Measurements from ENCODE around the gene STK32B.
A peak's percentile ranks its signal among the peaks of the same experiment; 100 is the strongest.

STK32B gene

GRCh38 chr4:5455003-5455585 lies 403.8 kb downstream of the STK32B start:
- no peak for DNase-seq

GRCh38 chr4:5456296-5456845 lies 405.1 kb downstream of the STK32B start:
- DNase-seq, result no peak

GRCh38 chr4:5458676-5459075 lies 407.4 kb downstream of the STK32B start:
- DNase-seq, result no peak

DNA sequence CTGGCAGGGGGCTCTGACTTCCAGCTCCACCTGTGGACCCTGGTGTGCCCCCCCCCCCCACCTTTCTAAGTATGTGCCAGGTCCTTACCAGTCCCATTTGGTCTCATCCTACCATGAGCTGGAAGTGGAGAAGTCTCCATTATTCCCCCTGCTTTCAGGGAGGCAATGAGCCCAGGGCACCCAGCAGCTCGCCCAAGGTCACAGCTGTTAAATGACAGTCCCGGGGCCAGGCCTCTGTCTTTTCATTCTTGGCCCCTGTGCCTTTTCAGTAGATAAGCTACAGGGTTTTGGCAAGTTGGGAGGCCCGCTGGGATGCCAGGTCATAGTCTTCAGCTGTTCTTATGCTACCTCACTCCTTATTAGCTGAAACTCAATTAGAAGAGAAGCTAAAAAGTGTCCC lies 408.0 kb downstream of the STK32B start:
- DNase-seq, result no peak

- peak; percentile 24 for DNase-seq
These were observed 409.0 kb downstream of the STK32B start for GRCh38 chr4:5460106-5460801.

DNA sequence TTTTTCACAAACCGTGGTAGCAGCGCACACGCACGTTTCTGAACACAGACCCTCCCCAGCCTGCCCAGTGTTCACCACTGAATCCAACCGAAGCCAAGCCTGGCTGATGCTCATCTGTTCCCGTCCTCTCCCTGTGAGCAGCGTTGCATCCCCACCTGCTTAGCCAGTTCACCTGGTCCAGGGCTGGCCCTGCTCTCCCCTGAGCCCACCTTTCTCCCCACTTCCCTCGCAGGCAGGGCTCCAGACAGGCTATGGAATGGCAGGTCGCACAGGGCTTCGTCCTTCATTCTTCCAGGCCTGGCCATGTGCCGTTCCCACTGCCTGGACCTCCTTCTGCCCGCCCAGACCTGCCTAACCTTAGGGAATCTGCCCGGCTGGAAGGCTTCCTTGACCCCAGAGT lies 410.2 kb downstream of the STK32B start:
- no peak for DNase-seq

DNA sequence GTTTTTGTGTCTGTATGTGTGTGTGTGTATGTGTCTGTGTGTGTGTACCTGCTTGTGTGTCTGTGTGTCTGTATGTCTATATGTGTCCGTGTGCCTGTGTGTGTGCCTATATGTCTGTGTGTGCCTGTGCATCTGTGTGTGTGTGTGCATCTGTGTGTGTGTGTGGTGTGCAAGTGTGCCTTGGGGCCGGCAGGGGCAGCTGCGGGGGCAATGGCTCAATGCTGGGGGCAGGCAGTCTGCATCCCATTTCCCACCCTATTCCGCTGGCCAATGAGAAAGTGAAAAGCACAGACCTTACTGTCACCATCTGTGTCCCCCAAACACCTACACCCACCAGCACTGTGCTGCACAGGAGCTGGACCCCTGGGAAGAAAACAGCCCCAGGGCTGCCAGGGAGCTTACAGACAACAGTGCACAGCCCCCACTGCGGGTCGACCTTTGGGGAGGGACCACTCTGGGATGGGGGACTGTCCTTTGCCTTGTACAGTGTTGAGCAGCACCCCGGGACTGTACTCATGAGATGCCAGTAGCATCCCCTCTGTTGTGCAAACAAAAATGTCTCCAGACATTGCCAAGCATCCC lies 411.1 kb downstream of the STK32B start:
- no peak for DNase-seq

DNA sequence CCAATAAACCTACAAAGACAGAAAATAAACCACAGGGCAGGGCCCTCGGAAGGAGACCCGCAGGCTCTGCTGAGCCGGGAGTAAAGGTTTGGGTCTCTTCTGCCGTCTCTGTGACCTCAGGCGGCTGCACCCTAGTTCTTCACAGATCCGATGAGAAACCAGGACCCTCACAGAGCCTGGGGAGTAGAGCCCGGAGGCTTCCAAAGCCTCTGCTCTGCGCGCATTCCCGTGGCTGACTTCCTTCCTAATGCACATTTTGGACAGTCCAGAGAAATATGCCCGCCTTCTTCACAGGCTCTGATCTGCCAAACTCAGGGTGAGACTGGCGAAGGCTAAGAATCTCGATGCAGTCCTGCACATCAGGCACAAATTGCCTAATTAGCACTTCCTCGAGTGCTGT lies 411.6 kb downstream of the STK32B start:
- DNase-seq, result no peak

GRCh38 chr4:5463361-5463760 lies 412.1 kb downstream of the STK32B start:
- DNase-seq, result no peak

DNA sequence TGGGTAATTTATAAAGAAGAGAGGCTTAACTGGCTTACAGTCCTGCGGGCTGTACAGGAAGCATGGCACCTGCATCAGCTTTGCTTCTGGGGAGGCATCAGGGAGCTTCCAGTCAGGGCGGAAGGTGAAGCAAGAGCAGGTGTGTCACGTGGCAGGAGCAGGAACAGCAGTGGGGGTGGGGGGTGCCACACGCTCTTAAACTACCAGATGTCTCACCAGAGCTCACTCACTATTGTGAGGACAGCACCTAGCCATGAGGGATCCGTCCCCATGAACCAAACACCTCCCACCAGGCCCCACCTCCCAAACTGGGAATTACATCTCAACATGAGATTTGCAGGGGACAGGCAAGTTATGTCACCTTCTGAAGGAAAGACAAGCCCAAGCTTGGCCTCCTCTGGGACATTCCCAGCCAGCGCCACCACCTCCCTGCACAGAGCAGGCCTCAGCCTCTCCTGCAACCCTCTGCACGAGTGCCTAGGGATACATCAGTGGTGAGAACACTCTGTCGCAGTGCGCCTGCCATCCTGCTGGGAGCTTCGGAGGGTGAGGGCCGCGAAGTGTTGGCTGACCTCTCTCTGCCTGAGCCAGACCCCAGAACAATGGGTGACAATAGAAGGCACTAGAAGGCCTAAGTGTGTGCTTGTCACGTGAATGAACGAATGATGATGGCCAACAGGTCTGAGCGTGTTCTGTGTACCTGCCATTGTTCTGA lies 412.8 kb downstream of the STK32B start:
- DNase-seq, result no peak

GRCh38 chr4:5465529-5465928 lies 414.2 kb downstream of the STK32B start:
- DNase-seq, result no peak

DNA sequence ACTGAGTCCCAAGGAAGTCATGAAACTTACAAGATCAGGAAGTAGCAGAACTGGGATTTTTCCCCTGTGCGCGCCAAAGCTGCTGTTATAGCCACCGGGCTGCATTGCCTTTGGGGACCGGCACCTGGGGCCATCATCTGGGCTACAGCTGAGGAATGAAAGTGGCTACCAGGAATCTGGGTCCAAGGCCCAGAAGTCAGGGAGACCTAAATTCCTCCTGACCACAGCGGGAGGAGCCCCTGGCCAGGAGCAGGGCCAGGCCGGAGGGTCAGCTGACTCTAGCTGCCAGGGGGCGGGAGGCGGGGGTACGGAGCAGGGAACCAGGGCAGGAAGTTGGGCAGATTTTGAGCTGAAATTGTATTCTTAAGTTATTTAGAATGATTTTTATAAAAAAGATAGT lies 414.7 kb downstream of the STK32B start:
- no peak for DNase-seq

GRCh38 chr4:5467111-5467510 lies 415.8 kb downstream of the STK32B start:
- no peak for DNase-seq

GRCh38 chr4:5469151-5469775 lies 418.0 kb downstream of the STK32B start:
- no peak for DNase-seq

DNA sequence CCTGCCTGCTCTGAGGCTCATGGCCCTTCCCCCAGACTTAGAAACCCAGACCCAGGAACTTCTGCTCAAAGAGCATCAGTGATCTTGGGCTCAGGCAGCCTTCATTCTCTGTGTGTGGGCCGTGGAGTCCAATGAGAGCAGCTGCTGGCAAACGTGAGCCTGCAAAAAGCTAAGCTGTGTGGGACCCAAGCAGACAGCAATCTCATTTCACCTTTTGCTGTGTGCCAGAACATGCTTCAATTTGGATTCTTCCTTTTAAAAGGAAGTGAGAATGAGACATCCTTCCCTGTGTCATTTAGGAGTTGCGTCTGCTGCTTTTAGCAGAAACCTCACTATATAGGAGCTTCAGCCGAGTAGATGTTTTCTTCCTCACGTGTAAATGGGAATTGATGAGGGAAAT lies 418.6 kb downstream of the STK32B start:
- DNase-seq, result no peak

DNA sequence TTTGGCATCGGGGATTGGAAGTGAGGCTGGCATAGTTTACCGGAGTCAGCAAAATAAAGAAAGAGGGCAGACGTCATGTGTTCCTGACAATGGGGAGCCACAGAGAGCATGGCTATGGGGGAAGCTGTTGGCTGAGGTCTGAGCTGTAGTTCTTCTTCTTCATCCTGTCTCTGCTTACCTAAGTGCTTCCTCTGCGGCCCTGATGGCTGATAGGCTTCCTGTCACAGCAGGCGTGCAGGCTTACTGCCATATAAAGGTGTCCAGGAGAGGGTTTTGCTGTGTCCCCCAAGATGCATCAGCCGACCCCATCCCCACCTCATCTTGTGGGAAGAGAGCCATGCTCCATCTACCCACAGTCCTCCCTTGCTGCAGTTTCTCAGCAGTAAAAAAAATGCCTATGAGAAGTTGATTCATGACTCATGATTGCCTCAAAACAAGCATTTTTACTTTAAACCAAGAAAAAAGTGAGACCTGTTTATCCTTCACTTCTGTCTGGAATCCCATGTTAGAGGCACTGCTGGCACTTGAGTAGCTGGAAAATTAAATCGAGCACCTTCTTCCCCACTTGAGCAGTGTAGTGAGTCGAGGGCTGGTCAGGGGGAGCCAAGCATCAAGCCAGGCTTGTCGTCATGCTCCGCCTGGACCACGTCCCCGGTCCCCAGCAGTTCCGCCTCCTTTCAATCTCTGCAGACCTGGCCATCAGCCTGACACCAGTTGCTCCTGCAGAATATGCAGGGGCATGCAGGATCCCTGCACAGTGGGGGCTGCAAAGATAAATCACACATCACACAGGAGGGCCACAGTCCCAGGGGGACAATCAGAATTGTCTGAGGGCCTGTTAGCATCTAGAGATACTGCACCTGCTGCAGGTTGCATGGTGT lies 419.3 kb downstream of the STK32B start:
- no peak for DNase-seq

DNA sequence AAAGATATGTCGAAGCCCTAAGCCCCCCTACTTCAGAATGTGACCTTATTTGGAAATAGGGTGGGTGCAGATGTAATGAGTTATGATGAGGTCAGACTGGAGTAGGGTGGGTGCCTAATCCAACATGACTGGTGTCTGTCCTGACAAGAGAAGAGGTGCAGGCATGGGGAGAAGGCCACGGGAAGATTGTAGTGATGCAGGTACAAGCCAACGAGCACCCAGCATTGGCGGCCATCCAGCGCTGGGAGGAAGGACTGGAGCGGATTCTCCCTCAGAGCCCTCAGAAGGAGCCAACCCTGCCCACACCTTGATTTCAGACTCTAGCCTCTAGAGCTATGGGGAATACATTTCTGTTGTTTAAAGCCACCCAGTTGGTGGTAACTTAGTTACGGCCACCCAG lies 419.9 kb downstream of the STK32B start:
- no peak for DNase-seq

- DNase-seq, result no peak
These were observed 420.4 kb downstream of the STK32B start for GRCh38 chr4:5471691-5472090.

GRCh38 chr4:5472160-5472591 lies 420.9 kb downstream of the STK32B start:
- no peak for DNase-seq

DNA sequence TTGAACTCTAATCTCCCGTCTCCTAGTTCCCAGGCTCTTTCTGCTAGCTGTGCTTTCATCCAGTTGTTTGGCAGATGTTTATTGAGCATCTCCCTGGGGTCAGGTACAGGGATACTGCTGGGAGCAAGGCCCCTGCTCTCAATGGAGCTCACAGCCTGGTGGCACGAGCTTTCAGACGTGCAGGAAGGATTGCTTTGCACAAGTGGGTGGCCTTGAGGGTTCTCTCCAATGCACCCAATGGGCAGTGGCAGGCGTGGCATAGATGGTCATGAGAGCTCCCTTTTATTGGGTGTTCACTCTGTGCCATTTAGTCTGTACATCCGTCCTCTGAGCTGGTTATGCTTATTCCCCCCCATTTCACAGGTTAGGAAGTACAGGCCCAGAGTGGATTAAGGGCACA lies 421.8 kb downstream of the STK32B start:
- DNase-seq, result no peak

DNA sequence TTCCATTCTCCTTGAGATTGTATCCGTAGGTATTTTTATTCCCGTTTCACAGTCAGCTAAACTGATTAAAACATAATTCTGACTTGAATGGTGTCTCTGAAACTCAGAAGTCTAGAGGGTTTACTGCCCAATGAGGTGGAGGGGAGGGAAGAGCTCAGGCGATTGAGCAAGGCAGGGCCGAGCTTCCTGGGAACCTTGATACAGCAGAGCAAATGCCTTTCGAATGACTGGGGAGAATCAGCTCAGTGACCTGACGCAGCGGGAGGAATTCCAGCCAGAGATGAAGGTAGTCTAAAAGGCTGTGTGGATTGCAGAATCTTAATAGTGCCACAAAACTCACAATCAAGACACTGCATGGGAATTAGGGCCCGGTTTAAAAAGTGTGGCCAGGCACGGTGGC lies 423.5 kb downstream of the STK32B start:
- peak; percentile 28 for DNase-seq

DNA sequence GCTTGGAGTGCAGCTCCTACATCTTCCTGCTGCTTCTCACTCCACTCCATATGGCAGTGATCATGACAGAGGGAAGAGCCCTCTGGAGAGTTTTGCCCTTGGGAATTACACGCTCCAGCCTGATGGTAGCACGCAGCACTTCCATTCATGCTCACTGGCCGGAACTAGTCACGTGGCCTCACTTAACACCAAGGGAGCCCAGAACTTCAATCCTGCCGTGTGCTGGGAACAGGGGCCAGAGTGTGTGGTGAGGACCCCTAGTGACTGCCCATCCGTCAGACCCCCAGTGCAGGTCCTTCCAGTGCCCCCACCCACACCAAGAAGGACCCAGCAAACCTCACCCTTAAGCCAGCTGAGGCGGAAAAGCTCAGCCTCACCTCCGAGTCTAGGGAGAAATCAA lies 426.3 kb downstream of the STK32B start:
- no peak for DNase-seq
